HTERT RPE-1 (cell line): Measurements from ENCODE around the gene KRTAP5-11.
"Not testable (repeated sequence)": the region's sequence is repeated elsewhere in the genome, so short reads cannot be mapped to it uniquely, and the experiment has no call there.

Source experiments
- in situ Hi-C: fragments of 300-500 bp; cut with MboI; formaldehyde crosslinking; loops from 4 replicates; pipeline ENCODE4 v1.14.3; 2020; ENCODE audit warnings: low sequenced_read_pairs

KRTAP5-11 gene

DNA sequence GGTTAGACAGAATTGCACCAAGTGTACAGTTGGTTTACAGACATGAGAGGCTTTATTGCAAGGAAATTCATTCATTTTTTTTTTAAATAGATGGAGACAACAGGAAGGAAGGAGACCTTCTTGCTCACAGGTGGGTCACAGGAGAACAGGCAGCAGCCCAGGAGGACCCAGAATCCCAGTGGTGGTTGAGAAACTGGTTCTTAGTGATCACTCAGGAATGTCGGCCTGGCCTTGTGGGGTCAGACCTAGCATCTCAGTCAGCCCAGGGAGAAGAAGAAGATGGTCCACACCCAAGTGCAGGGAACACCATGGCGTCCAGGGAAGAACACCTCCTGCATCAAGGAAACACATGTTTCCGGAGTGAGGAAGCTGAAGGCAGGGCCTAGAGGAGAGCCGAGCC lies 849 bp downstream of the KRTAP5-11 start:
- in situ Hi-C loops: no loop called here

DNA sequence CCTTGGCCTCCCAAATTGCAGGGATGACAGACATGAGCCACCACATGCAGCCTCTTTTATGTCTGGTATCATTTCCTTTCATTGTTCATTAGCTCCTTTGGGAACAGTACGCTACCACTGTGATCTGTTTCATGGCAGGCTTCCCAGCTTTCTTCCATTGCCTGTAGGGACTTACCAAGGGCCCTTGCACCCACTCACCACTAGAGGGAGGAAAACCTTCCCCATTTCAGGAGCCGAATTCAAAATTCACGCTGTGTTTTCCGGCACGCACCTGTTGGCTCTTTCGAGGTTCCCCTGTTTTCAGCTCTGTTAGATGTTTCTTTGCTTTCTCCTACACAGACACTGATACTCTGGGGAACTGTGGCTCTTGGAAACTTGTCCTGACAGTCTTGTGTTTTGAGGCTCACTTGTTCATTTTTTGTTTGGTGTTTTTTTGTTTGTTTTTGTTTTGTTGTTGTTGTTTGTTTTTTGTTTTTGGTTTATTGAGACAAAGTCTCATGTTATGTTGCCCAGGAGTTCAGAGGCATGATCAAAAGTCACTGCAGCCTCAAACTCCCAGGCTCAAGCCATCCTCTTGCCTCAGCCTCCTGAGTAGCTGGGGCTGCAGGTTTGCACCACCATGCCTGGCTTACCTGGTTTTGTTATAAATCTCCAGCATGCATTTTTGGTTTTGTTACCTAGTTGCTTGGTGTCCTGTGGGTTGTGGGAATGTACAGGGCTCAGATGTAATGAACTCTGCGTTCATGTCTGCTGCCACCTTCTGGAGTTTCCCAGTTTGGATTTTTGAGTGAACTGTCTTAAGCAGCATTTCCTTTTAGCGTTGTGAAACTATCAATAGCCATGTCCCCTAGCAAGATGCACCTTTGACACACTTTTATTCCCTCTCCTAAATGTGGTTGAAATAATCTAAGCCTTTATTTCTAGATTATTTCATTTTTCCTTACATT lies 2.3 kb downstream of the KRTAP5-11 start:
- in situ Hi-C loops: no loop called here

DNA sequence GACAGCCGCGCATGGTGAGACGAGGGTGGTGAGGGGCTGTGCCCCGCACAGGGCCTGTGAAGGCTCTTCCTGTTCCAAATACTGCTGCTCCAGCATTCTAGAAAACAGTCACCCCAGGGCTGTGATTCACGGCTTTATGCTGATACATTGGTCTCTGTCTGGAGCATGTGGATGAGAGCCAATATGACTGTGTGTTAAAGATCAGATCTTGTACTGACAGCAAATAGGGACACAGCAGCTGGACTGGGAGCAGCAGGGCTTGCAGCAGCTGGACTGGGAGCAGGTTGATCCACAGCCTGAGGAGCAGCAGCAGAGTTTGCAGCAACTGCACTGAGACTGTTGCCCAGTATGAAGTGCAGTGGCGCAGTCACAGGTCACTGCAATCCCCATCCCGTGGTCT lies 3.2 kb downstream of the KRTAP5-11 start:
- in situ Hi-C loops: not testable (repeated sequence)

DNA sequence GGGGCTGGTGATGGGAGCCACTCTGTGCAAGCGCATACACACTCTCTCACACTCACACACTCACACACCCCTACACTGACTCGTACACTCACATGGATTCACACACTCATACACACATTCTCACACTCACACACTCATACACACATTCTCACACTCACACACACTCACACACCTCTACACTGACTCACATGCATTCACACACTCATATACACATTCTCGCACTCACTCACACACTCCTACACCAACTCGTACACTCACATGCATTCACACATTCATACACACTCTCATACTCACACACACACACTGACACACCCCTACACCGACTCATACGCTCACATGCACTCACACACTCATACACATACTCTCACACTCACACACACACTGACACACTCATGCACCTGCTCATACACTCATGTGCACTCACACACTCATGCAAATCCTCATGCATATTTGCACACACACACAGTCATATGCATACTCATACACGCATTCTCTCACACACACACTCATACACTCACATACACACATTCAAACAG lies 5.1 kb downstream of the KRTAP5-11 start:
- in situ Hi-C loops: no loop called here

DNA sequence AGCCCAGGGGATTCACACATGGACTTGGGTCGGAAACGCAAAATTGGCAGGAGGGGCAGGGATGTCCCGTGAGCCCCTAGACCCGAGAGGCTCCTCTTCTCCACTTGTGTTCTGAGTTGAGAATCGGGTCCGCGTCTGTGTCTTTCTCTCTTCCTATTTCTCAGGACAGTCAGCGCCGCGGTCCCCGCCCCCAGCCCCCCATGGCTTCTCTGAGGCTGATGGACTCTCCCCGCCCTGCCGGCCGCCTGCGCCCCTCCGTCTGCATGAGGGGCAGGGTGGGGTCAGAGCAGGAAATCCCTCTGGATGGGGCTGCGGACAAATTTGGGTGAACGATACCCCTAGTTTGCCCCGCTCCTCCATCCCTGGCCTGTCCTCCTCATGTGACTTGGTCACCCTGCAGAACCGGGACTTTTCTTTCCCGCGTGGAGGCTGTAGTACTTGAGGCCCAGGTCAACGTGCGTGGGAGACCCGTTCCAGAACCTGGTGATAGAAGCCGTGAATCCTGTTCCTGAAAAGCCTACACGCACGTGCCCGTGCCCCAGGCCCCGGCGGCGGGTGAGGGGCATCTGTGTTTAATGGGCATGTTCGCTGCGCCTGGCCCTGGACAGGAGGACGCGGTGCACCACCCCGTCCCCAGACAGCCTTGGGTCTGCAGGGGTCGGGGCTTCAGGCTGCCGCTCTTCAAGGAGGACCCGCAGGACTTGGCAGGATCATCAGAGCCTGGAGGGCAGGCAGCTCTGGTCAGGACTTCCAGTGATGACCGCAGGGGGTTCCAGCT lies 5.8 kb downstream of the KRTAP5-11 start:
- in situ Hi-C loops: not testable (repeated sequence)

DNA sequence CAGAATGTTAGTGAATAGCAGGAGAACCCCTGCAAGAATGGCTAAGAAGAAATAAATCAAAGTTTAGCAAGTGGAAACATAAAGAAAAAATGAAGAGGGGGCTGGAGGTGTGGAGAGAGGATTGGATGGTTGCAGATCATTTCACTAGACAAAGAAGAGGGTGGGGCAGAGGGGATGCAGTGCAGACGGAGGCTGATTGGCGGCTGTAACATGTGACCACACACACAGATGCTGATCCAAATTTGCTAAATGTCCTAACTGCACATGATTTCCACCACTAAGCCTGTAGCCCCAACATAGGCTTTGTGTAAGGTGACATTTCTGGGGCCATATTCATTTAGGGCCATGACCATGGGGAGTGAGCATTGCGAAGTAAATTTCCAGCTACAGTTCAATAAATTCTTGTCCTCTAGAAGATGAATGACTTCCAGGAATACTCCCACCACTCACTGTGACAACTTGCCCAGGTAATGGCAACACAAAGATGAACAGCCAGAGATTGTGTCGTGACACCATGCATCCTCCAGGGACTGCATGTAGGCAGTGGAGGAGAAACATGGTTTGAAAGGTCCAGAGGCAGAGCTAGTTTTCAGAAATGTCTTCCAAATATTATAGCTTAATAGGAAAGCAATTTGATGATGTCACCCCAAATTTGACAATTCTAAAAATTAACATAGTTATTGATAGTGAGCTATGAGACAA lies 6.8 kb downstream of the KRTAP5-11 start:
- in situ Hi-C loops: no loop called here

DNA sequence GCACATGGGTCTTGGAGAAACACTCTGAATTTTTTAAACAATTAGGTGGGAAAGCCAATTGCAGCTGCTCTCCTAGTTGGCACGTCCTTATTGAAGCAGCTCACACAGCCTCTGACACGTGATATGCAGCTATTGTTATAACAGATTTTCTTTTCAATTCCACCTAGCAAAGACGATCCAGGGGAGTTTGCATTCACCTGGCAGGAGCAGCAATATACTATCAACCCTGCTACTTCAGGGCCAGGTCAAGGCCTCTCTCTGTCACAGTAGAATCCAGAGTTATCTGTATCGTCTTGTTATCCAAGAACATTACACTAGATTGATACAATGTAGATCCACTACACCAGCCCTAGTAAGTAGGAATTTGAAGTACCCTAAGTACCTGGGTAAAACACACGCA lies 8.3 kb downstream of the KRTAP5-11 start:
- in situ Hi-C loops: no loop called here

DNA sequence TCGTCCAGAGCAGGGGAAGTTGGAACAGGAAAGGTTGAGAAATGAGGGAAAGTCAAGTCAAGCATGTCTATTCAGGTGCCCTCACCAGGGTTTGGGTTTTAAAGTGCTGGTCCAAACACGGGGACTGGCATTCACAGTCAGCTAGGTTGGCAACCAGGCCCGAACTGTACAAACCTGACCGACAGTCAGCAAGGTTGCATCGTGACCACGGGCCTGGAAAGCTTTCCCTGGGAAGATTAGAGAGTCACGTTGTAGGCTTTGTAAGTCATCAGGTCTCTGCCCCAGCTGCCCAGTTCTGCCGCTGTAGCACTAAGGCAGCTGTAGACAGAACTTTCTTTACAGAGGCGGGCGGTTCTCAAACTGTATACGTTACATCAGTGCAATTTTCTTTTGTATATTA lies 9.9 kb downstream of the KRTAP5-11 start:
- in situ Hi-C loops: no loop called here

DNA sequence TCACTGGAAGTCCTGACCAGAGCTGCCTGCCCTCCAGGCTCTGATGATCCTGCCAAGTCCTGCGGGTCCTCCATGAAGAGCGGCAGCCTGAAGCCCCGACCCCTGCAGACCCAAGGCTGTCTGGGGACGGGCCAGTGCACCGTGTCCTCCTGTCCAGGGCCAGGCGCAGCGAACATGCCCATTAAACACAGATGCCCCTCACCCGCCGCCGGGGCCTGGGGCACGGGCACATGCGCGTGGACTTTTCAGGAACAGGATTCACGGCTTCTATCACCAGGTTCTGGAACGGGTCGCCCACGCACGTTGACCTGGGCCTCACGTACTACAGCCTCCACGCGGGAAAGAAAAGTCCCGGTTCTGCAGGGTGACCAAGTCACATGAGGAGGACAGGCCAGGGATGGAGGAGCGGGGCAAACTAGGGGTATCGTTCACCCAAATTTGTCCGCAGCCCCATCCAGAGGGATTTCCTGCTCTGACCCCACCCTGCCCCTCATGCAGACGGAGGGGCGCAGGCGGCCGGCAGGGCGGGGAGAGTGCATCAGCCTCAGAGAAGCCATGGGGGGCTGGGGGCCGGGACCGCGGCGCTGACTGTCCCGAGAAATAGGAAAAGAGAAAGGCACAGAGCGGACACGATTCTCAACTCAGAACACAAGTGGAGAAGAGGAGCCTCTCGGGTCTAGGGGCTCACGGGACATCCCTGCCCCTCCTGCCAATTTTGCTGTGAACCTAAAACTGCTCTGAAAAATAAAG lies 11.4 kb downstream of the KRTAP5-11 start:
- in situ Hi-C loops: not testable (repeated sequence)

DNA sequence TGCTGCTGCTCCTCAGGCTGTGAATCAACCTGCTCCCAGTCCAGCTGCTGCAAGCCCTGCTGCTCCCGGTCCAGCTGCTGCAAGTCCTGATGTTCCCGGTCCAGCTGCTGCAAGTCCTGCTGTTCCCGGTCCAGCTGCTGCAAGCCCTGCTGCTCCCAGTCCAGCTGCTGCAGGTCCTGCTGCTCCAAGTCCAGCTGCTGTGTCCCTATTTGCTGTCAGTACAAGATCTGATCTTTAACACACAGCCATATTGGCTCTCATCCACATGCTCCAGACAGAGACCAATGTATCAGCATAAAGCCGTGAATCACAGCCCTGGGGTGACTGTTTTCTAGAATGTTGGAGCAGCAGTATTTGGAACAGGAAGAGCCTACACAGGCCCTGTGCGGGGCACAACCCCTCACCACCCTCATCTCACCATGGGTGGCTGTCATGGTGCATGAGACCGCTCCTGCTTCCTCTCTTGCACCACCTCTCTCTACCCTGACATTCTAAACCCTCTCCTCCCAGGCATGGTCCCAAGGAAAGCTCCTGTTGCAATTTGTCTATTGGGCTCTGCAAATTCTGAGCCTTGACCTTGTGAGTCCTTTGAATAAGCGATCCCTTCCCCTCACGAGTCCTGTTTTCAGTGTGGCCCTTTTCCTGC lies 13.8 kb downstream of the KRTAP5-11 start:
- in situ Hi-C loops: no loop called here

DNA sequence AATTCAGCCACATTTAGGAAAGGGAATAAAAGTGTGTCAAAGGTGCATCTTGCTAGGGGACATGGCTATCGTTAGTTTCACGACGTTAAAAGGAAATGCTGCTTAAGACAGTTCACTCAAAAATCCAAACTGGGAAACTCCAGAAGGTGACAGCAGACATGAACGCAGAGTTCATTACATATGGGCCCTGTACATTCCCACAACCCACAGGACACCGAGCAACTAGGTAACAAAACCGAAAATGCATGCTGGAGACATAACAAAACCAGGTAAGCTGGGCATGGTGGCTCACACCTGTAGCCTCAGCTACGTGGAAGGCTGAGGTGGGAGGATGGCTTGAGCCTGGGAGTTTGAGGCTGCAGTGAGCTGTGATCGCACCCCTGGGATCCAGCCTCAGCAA lies 15.0 kb downstream of the KRTAP5-11 start:
- in situ Hi-C loops: not testable (repeated sequence)

DNA sequence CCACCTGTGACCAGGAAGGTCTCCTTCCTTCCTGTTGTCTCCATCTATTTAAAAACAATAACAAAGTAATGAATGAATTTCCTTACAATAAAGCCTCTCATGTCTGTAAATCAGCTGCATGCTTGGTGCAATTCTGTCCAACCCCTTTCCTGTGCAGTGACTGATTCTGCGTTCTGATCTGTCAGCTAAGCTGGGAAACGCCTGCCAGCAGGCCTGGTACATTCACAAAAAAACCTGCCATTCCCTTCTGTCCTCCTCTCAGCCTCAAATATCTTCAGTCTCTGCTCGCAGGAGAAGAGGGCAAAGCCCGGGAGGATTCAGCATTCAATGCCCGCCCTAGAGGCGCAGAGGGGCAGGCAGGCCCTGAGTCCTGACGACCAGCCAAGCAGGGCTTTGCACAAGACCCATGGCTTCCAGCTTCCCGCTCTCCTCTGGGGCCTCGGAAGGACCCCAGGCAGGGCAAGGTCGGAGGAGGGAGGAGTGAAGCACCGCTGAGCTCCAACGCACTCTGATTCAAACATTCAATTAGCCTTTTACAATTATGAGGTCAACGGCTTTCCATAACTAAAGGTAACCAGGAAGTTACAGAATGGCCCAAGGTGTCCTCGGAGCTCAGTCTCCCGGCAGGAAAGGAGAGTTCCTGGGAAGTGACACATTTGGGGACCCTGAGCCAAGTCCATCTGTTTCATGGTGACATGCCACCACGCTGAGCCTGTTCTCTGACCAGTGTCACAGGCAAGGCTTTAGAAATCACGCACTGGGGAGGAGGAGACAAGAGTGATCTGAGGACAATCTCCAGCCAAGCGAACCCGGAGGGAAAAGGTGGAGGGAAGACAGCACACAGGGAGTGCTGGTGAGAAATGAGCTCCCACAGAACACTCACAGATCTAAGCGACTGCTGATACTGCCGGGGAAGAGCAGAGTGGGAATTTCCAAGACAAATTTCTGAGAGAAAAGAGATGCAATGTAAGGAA lies 15.8 kb downstream of the KRTAP5-11 start:
- in situ Hi-C loops: not testable (repeated sequence)

DNA sequence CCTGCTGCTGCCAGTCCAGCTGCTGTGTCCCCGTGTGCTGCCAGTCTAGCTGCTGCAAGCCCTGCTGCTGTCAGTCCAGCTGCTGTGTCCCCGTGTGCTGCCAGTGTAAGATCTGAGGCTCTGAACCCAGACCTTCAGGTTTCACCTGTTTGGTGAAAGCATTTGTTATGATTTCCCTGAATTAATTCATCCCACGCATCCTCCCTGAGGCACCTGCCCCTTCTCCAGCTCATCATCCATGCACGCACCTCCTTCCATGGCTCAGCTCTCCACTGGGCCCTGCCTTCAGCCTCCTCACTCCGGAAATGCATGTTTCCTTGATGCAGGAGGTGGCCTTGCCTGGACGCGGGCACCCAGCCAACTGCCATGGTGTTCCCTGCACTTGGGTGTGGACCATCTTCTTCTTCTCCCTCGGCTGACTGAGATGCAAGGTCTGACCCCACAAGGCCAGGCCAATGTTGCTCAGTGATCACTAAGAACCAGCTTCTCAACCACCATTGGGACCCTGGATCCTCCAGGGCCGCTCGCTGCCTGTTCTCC lies 16.5 kb downstream of the KRTAP5-11 start:
- in situ Hi-C loops: no loop called here

DNA sequence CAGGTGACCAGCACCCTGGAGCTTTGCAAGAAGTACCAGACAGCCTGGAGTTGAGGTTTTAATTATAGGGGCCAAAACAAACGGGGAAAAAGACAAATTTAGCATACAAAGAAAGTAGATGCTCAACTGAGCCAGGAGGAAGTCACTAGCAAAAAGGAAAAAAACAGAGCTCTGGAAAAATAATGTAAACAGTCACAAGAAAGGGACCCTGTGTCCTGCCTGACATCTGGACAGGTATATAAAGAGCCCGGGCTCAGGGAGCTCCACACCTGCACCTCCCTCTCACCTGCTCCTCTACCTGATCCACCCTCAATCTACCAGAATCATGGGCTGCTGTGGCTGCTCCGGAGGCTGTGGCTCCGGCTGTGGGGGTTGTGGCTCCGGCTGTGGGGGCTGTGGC lies 17.4 kb downstream of the KRTAP5-11 start, which contains the start of gene KRTAP5-10:
TSS of gene KRTAP5-10 (plus strand) at position 301 of the 400 bp plus-strand sequence. CDS start at position 326, 25 bp downstream.
- in situ Hi-C loops: no loop called here

DNA sequence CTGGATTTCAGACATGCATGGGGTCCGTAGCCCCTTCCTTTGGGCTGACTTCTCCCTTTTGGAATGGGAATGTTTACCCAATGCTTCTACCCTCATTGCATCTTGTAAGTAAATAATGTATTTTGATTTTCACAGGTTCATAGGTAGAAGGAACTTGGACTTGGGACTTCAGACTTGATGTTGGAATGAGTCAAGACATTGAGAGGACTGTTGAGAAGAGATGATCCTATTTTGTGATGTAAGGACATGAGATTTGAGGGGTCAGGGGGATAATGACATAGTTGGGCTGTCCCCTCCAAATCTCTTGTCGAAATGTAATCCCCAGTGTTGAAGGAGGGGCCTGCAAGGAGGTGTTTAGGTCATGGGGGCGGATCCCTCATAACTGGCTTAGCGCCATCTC lies 18.2 kb downstream of the KRTAP5-11 start:
- in situ Hi-C loops: no loop called here

DNA sequence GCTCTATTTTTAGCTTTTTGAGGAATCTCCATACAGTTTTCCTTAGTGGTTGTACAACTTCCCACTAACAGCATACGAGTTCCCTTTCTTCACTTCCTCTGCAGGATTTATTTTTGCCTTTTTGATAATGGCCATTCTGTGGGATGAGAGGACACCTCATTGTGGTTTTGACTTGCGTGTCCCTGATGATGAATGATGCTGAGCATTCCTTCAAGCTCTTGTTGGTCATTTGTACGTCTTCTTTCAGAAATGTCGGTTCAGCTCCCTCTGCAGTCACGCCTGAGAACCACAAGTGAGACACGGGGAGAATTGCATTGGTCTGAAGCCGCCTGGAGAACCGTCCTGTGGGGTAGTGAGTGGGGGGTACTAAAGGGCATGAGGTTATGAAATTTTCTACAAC lies 19.3 kb downstream of the KRTAP5-11 start:
- in situ Hi-C loops: no loop called here

DNA sequence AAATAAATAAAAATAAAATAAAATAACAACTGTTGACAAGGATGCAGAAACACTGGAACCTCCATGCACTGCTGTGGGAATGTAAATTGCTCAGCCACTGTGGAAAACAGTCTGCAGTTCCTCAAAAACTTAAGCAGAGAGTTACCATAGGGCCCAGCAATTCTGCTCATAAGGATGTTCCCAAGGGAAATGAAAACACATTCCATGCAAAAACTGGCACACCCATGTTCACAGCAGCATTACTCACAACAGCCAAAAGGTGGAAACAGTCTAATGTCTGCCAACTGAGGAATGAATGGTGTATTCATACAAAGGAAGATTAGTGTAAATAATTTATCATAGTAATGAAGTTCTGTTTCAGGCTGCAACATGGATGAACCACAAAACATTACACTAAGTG lies 20.6 kb downstream of the KRTAP5-11 start:
- in situ Hi-C loops: no loop called here

DNA sequence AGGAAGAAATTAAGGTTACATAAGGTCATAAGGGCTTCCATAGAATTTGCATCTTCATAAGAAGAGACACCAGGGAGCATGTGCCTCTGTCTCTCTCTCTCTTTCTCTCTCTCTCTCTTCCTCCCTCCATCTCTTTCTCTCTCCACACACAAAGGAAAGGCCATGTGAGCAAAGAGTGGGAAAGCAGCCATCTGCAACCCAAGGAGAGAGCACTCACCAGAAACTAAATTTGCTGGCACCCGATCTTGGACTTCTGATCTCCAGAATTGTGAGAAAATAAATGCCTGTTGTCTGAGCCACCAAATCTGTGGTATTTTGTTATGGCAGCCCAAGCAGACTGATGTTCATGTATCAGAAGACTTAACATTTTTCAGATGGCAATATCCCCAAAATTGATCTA lies 23.7 kb downstream of the KRTAP5-11 start:
- in situ Hi-C loops: no loop called here
